Panc1 (cell line): ENCODE measurements around the gene RBMS3. TPM values are rescaled to one million over a fixed set of nuclear protein-coding genes. Genes with fewer than 3 reads are reported as not detected.

Experiments used
- ATAC-seq: fragments of 200-7000 bp; cut with Tn5 transposase; 2 replicates; pipeline ENCODE4 v1.9.1; 2020; ENCODE audit warnings: mild to moderate bottlenecking, moderate library complexity
- BruUV-seq: library from RNA; stranded (reverse); fragments of 400-500 nt; replicated peaks from 2 replicates; lab custom pipeline; 2021; lab: Mats Ljungman, UMichigan
- CTCF ChIA-PET: fragments of 300-600 bp; sonication (Branson Sonifier 250); formaldehyde crosslinking; loops from one replicate; lab custom pipeline; 2022; ENCODE audit warnings: antibody characterized with exemption; lab: Charles Lee
- POLR2A ChIA-PET: fragments of 300-600 bp; sonication (Branson Sonifier 250); formaldehyde crosslinking; loops from one replicate; lab custom pipeline; 2022; ENCODE audit warnings: antibody characterized with exemption; lab: Charles Lee
- DNase-seq: peaks from one replicate; pipeline ENCODE4 v3.0.0-alpha.2; 2010; ENCODE audit warnings: low read depth, low spot score
- H3K27ac ChIP-seq: 2 replicates; pipeline ENCODE4 v1.5.1; 2011; ENCODE audit warnings: mild to moderate bottlenecking, low read length, inconsistent platforms
- H3K27me3 ChIP-seq: fragments of 200-500 bp; sonication (Bioruptor generic); 2 replicates; pipeline ENCODE4 v1.6.0; 2014; ENCODE audit warnings: low read length, inconsistent platforms; ENCODE audit not compliant: control insufficient read depth, insufficient read depth
- H3K36me3 ChIP-seq: fragments of 200-500 bp; sonication (Bioruptor generic); 2 replicates; pipeline ENCODE4 v1.5.1; 2014; ENCODE audit warnings: inconsistent platforms, mild to moderate bottlenecking, low read length, moderate library complexity; ENCODE audit not compliant: control insufficient read depth, insufficient read depth
- H3K4me1 ChIP-seq: 2 replicates; pipeline ENCODE4 v1.5.1; 2011; ENCODE audit warnings: inconsistent platforms, mild to moderate bottlenecking, low read length, moderate library complexity; ENCODE audit not compliant: control insufficient read depth, insufficient read depth
- H3K4me3 ChIP-seq, 2 experiments: 2 replicates each; pipeline ENCODE4 v1.5.1; 2011 to 2012; ENCODE audit warnings: low read depth in 2 of 2, low read length in 2 of 2, mild to moderate bottlenecking in 2 of 2, inconsistent platforms in 1 of 2, moderate library complexity in 1 of 2
- H3K9me3 ChIP-seq: fragments of 200-500 bp; sonication (Bioruptor generic); 2 replicates; pipeline ENCODE4 v1.5.1; 2014; ENCODE audit warnings: low read depth, mild to moderate bottlenecking, inconsistent platforms, low read length, moderate library complexity; ENCODE audit not compliant: control insufficient read depth, insufficient read depth
- POLR2AphosphoS5 ChIP-seq: IDR thresholded peaks from 2 replicates; pipeline ENCODE4 v1.6.1; 2012; ENCODE audit warnings: mild to moderate bottlenecking, low read depth, low read length, moderate library complexity
- SIN3A ChIP-seq: IDR thresholded peaks from 2 replicates; pipeline ENCODE4 v1.6.1; 2012; ENCODE audit warnings: low read depth, mild to moderate bottlenecking, low read length, moderate library complexity, borderline replicate concordance; ENCODE audit not compliant: insufficient read depth
- TCF7L2 ChIP-seq: IDR thresholded peaks from 2 replicates; pipeline ENCODE4 v1.6.1; 2011; ENCODE audit warnings: mild to moderate bottlenecking, low read depth, low read length, inconsistent platforms
- in situ Hi-C: cut with HindIII; loops from 2 replicates; pipeline ENCODE4 v1.10.0; 2016; ENCODE audit warnings: low sequenced_read_pairs, low pct_unique_long_range_greater_than_20kb
- intact Hi-C: fragments of 100-400 bp; cut with micrococcal nuclease; formaldehyde crosslinking; loops from one replicate; pipeline ENCODE4 v1.10.0; 2022; ENCODE audit not compliant: unreplicated experiment
- total RNA-seq: library from RNA; stranded (reverse); gene quantifications from one replicate; pipeline ENCODE4 v1.2.1, GENCODE V29; 2021; ENCODE audit not compliant: unreplicated experiment
- TF ChIP-seq, protein P1 (sequence below), 2 experiments: IDR thresholded peaks; 2 replicates each; pipeline ENCODE4 v1.6.1; 2011 to 2012; ENCODE audit warnings: low read depth in 2 of 2, control low read depth in 1 of 2, low read length in 1 of 2, mild to moderate bottlenecking in 1 of 2, moderate library complexity in 1 of 2; ENCODE audit not compliant: insufficient read depth in 1 of 2
- TF ChIP-seq, protein P2 (sequence below): fragments of 450-650 bp; IDR thresholded peaks from 2 replicates; pipeline ENCODE4 v1.5.1; 2017; ENCODE audit warnings: mild to moderate bottlenecking

RBMS3 gene
- total RNA-seq, 1 experiment from 2014 or later: 1.1 TPM

DNA sequence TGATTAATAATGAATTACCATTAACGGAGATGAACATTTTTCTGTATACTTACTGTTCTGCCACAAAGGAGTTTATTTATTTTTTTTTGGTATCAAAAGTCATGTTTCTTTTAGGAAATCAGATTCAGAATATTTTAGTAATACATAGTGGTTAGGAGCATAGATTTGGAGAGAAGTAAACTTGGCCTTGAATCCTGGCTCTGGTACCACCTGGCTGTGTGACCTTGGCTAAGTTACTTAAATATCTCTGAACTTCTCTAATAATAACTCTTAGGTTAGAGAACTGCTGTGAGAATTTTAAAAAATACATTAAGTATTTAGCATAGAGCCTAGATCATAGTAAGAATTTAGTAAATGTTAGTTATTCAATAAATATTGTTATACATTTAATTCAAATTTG lies 309.1 kb downstream of the RBMS3 start:
- Histone ChIP-seq H3K27ac (no peak overlapping the region), H3K9me3 (no peaks in the 10 kb centered on the region), H3K27me3 (no peaks in the 10 kb centered on the region), H3K36me3 (no peaks in the 10 kb centered on the region), H3K4me3 (no peak overlapping the region), H3K4me1 (no peaks in the 10 kb centered on the region)
- TF ChIP-seq, protein P1, sequence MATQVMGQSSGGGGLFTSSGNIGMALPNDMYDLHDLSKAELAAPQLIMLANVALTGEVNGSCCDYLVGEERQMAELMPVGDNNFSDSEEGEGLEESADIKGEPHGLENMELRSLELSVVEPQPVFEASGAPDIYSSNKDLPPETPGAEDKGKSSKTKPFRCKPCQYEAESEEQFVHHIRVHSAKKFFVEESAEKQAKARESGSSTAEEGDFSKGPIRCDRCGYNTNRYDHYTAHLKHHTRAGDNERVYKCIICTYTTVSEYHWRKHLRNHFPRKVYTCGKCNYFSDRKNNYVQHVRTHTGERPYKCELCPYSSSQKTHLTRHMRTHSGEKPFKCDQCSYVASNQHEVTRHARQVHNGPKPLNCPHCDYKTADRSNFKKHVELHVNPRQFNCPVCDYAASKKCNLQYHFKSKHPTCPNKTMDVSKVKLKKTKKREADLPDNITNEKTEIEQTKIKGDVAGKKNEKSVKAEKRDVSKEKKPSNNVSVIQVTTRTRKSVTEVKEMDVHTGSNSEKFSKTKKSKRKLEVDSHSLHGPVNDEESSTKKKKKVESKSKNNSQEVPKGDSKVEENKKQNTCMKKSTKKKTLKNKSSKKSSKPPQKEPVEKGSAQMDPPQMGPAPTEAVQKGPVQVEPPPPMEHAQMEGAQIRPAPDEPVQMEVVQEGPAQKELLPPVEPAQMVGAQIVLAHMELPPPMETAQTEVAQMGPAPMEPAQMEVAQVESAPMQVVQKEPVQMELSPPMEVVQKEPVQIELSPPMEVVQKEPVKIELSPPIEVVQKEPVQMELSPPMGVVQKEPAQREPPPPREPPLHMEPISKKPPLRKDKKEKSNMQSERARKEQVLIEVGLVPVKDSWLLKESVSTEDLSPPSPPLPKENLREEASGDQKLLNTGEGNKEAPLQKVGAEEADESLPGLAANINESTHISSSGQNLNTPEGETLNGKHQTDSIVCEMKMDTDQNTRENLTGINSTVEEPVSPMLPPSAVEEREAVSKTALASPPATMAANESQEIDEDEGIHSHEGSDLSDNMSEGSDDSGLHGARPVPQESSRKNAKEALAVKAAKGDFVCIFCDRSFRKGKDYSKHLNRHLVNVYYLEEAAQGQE (IDR thresholded peaks at IDR 0.05; ENCODE audit: insufficient read depth in 1 of 2, low read depth in 2 of 2, low read length in 1 of 2): no peak
- DNase-seq (no peak), ATAC-seq (no peak)
- ChIA-PET POLR2A (no interaction called here), CTCF (no interaction called here)
- in situ Hi-C loops (no loop called here), intact Hi-C loops (no loop called here)
- no TSS peak for BruUV-seq

DNA sequence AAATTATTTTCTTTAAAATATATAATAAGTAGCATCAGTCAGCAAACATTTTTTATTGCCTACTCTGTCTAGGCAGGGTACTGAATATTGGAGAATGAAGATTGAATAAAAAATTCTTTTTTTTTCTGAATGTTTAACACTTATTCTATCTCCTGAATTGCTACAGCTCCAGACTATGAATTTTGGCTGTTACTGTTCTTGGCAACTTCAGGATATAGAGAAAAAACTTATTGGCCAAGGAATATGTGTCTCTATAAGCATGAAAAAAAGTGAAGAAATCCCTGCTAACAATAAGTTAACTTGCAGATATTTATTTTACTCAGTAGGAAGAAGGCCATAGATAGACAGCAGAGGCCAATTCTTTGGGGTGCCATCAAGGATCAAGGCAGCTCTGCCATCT lies 309.6 kb downstream of the RBMS3 start:
- ATAC-seq (no peak), DNase-seq (no peak)
- Histone ChIP-seq H3K27ac (no peak overlapping the region), H3K4me1 (no peaks in the 10 kb centered on the region), H3K27me3 (no peaks in the 10 kb centered on the region), H3K9me3 (no peaks in the 10 kb centered on the region), H3K4me3 (no peak overlapping the region), H3K36me3 (no peaks in the 10 kb centered on the region)
- TF ChIP-seq, protein P2, sequence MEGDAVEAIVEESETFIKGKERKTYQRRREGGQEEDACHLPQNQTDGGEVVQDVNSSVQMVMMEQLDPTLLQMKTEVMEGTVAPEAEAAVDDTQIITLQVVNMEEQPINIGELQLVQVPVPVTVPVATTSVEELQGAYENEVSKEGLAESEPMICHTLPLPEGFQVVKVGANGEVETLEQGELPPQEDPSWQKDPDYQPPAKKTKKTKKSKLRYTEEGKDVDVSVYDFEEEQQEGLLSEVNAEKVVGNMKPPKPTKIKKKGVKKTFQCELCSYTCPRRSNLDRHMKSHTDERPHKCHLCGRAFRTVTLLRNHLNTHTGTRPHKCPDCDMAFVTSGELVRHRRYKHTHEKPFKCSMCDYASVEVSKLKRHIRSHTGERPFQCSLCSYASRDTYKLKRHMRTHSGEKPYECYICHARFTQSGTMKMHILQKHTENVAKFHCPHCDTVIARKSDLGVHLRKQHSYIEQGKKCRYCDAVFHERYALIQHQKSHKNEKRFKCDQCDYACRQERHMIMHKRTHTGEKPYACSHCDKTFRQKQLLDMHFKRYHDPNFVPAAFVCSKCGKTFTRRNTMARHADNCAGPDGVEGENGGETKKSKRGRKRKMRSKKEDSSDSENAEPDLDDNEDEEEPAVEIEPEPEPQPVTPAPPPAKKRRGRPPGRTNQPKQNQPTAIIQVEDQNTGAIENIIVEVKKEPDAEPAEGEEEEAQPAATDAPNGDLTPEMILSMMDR: no peak
- TF ChIP-seq, protein P1 (IDR thresholded peaks at IDR 0.05; ENCODE audit: insufficient read depth in 1 of 2, low read depth in 2 of 2, low read length in 1 of 2): no peak
- TF ChIP-seq POLR2AphosphoS5 (no peak), SIN3A (no peak), TCF7L2 (no peak)
- BruUV-seq: no TSS peak
- CTCF ChIA-PET: no interaction called here
- in situ Hi-C loops (no loop called here), intact Hi-C loops (no loop called here)
- POLR2A ChIA-PET: no interaction called here
